T-helper 9 cell (primary cell): Measurements from ENCODE around the gene MGST2.
"Not testable (repeated sequence)": the region's sequence is repeated elsewhere in the genome, so short reads cannot be mapped to it uniquely, and the experiment has no call there.

Source experiments
- DNase-seq: peaks from one replicate; pipeline ENCODE4 v3.0.0-alpha.2; 2020
- total RNA-seq, 2 donors: gene quantifications; one replicate each; lab custom pipeline; 2026; lab: John Stamatoyannopoulos, UW

MGST2 gene
- total RNA-seq: 1.9 to 6.7 reads per million in 2 donors

GRCh38 chr4:139665690-139666529 is at the start of gene MGST2:
TSS of gene MGST2 (plus strand) at chr4:139665819. CDS start at chr4:139666020, 201 bp downstream.
- DNase-seq: peak; percentile 4

GRCh38 chr4:139617702-139618490 is 47.7 kb upstream of the MGST2 start:
- DNase-seq: no peak

GRCh38 chr4:139619644-139620043 is 46.0 kb upstream of the MGST2 start:
- DNase-seq: no peak

GRCh38 chr4:139622901-139623381 is 42.7 kb upstream of the MGST2 start:
- no peak for DNase-seq

DNA sequence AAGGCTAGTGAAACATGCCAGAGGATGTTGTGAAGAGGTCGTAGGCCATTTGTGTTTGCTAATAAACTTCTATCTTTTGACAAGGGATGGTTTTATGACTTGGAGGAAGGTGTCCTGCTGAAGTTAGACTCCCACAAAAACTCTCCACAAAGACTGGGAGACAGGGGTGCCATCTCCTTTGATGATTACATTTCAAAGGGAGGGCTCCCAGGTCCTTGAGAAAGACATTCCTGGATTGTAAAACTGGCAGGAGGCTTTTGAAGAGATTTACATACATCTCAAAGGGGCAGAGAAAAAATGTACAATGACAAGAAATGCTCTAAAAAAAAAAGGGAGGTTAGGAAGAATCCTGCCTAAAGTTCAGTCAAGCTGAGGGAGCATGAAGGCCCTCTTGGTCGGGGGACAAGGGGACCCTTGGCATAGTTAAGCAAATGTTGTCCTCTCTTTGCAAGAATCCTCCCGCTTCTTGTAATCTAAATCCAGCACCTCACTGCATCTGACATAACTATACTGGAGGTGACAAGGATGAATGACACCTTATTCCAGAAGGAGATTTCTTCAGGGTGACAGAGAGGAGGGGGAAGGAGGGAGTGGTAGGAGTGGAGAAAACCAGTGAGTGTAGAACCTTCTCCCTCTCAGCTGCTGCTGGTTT is 41.1 kb upstream of the MGST2 start:
- no peak for DNase-seq

DNA sequence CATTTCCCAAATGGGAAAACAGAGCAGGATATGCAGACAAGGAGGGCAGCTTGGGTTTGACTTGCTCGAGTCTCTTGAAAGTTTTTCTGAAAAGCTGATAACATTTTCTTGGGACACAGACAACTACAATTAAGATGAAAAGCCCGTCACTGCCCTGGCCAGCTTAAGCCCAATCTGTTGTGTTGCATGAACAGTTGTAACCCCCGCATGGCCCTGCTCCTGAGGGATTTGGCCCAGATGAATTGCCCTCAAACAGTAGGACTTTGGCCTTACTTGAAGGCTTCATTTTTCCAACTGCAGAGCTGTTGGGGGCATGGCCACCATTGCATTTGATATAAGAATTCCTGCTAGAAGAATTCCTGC is 40.5 kb upstream of the MGST2 start:
- DNase-seq: no peak

GRCh38 chr4:139625482-139625881 is 40.1 kb upstream of the MGST2 start:
- no peak for DNase-seq

DNA sequence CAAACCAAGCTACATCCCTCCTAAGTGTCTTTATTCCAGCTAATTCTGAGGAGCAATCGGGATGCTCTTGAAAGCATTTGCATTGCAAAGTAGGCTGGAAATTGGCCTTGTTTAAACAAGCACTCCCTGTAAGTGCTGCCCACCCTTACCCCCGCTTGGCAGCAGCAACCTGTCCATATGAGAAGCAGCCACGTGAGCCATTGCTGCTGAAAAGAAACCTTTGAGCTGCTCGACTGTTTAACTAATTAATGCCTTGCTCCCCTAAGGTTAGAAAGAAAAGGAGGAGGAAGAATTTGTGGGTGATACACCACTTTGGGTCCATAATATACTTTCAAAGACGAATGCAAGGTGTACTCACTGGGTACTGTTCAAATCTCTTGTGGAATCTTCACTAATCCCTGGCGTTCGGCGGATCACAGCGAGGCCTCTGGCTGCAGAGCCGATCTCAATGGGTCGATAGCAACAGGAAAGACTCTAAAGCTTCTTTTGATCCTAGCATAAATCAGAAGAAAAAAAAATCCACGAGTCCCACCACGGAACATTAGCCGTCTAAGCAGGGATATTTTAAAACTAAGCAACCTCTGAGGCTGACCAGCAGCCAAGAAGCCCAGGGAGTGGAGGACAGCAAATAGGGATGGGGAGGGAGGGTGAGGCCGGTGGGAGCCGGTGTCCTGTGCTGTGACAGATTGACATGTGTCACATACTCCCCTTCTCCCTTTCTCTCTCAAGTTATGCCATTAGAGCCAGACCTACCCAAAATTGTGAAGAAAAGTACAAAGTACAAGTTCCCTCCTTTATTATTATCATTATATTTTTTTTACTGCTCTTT is 37.2 kb upstream of the MGST2 start:
- no peak for DNase-seq

DNA sequence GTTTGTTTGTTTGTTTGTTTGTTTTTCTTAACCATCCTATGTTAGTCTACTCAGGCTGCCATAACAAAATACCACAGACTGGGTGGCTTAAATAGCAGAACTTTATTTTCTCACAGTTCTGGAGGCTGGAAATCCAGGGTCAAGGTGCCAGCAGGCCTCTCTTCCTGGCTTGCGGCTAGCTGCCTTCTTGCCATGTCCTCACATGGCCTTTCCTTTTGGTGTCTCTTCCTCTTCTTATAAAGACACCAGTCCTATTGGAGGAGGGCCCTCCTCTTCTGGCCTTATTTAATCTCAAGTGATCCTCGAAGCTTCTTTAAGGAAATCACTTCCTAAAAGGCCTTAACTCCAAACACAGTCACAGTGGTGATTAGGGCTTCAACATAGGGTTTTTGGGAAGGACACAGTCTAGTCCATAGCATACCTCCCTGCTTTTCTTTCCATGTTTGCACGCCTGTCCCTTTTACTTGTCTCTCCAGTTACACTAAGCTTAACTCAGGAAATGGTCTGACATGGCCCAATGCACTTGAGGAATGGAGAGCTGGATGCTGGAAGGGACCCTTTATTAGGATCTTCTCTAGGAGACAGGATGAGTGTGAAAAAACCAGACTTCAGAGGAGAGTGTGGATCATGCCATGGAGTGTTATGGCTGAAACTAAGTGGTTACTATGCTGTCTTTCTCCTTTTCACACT is 36.0 kb upstream of the MGST2 start:
- DNase-seq: no peak

DNA sequence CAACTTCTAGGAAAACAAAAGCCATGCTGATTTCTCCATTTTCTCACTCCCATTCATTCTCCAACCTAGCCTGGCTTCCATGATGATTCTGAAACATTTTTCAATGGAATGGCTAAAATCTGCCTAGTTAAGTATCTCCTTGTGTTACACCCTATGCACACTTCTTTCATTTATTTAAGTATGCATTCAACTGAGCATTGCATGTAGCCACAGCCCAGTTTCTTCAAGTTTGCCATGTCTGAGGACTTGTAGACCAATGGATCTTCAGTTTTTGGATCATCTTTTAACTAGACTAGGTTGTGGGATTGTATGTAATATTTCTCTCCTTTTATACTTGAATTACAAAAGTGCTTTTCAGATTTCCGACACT is 35.5 kb upstream of the MGST2 start:
- DNase-seq: no peak

- DNase-seq: no peak
Measured at GRCh38 chr4:139630991-139631390, 34.6 kb upstream of the MGST2 start.

DNA sequence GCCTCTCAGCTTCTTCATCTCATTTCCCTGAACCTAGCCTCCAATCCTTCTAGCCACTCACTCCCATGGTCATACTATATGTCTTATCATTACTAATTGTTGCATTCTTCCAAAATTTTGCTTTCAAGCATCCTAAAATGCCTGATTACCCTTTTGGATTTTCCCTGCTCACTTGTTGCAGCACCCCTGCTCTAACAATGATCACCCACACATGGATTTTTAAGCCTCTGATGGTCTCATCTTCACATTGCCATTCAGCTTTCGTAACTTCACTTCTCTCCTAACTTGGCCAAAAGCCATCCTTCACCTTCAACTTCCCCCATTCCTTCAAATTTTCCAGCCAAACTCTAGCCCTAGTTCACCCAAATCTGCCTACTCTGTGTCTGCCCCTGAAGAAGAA is 33.8 kb upstream of the MGST2 start:
- DNase-seq: no peak

- not testable (repeated sequence) for DNase-seq
Measured at GRCh38 chr4:139632739-139633138, 32.9 kb upstream of the MGST2 start.

DNA sequence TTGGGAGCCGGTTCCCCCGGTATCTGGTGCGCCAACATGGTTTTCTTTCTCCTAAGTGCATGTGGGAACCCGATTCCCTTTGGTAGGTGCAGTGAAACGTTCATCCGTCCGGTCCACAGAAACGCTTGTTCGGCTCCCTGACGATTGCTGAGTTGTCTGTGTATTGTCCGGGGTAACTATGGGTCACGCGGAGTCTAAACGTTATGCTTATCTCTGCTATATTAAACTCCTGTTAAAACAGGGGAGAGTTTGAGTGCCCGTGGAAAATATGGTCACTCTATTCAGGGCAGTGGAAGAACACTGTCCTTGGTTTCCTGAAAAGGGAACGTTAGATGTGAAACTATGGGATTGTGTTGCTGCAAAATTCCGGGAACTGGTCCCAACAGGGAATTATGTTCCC is 32.4 kb upstream of the MGST2 start:
- DNase-seq: no peak

DNA sequence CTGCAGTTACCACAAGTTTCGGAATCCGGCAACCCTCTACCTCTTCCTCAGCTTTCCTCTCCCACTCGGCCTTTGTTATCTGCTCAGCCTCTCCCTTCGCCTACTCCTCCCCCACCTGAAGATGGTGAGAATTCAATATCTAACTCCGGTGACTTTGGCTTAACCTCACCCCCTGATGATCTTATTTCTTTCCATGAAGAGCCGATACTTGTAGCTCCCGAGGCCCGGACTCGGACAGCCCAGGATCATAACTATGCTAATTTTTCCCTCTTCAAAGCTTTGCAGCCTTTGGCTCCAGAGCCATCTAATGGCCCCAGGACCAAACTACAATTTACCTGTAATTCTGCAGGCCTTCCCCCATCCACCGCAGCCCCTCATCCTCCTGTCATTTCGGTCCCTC is 32.0 kb upstream of the MGST2 start:
- no peak for DNase-seq

DNA sequence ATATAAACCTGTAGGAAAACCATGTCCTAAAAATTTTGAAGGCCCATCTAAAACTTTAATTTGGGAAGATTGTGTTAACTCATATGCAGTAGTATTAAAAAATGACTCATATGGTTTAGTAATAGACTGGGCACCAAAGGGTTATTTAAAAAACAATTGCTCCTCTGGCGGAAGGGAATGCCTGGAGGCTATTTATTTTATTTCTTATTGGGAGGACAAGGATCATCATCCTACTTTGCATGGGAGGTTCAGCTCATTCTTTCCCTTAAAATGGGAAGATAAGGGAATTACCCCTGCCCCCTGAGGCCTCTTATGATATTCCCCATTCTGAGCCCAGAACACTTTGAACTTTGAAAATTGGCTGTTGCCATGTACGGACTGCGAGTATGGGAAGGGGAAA is 29.7 kb upstream of the MGST2 start:
- no peak for DNase-seq

DNA sequence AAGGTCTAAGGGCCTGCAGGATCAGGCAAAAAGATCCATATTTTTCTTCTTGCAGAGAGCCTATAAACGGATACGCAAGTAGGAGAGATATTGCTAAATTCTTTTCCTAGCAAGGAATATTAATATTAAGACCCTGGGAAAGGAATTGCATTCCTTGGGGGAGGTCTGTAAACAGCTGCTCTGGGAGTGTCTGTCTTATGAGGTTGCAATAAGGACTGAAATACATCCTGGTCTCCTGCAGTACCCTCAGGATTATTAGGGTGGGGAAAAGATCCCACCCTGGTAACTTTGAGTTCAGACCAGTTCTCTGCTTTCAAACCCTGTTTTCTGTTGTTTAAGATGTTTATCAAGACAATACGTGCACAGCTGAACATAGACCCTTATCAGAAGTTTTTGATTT is 27.3 kb upstream of the MGST2 start:
- DNase-seq: not testable (repeated sequence)

GRCh38 chr4:139639654-139640053 is 26.0 kb upstream of the MGST2 start:
- DNase-seq: no peak

DNA sequence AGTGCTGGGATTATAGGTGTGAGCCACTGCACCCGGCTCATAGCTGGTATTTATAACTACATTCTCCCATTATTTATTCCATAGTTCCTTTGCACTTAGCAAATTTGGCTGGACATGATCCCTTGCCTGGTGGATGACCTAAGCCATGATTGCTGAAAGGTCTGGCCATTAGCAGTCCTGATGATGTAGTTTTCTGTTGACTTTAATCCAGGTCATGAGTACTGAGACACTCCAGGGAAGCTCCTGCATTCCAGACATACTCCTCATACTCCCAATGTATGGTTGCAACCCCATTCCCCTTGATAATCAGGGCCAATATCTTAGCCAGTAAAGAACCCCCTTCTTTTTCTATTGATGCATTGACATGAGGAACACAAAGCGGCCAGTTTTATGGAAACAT is 24.4 kb upstream of the MGST2 start:
- no peak for DNase-seq

DNA sequence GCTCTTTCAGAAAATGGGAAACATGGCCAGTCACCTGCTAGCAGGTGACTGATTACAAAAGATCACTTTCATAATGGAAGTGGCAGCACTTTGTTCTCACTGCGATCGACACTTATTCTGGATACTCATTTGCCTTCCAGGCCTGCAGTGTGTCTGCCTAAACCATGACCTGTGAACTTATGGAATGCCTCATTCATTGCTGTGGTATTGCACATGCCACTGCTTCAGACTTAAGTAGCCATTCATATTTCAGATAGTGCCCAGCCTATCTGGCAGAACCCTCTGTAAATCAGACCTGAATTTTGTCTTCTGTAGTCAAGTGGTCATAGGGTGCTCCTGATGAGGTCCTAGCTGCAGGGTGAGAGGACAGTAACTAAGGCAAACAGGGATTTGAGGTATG is 23.3 kb upstream of the MGST2 start:
- DNase-seq: no peak

- no peak for DNase-seq
Measured at GRCh38 chr4:139643042-139643895, 22.4 kb upstream of the MGST2 start.
